SW480 (cell line): Measurements from ENCODE around the gene LGI1.

ENCODE experiments used
- DNase-seq: peaks from one replicate; pipeline ENCODE4 v3.0.0-alpha.2; 2016; ENCODE audit warnings: low spot score

LGI1 gene

DNA sequence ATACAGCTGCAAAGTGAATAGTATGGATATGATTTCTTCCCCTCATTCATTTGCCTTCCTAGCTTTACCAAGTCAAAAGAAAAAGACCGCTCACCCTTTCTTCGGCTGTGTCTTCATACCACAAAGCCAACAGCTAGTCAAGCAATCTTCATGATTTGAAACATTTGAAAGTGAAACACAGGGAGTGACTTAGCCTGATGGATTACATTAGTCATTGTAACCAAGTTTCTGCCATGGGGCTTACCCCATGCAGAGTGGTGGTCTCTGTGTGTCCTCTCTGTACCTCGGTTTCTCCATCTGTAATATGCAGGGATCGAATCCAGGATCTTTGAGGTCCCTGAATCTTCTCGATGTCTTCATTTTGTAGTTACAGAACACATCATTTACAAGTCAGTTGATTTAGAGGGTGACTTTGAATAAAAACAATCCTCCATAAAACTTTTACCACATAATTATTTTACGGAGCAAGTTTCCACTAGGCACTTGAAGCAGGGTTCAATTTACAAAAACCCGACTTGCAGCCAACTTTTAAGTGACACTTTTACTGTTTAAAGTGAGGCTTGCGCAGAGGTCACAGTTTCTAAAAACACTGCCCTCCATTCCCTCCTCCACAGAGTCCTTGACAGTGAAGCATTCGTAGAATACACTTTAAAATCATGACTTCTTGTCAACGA is 2.2 kb upstream of the LGI1 start:
- no peak for DNase-seq

DNA sequence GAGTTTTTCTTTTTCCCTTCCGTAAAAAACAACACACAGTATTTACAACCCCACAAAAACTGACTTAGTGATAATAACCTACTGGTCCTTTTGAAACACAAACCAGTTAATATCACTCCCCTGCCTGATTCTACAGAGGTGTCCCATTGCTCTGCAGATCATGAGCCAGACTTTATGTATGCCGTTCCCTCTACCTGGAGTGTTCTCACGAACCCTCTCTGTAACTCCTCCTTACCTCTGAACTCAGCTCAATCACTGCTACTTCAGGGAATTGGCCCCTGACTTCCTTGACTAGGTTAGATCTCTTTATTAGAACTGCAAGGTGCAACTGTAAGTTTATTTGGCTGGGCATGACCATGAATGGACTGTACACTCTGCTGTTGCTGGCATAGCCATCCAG is 1.6 kb upstream of the LGI1 start:
- no peak for DNase-seq

- DNase-seq, result no peak
Measured at GRCh38 chr10:93757136-93757535, 600 bp upstream of the LGI1 start.

DNA sequence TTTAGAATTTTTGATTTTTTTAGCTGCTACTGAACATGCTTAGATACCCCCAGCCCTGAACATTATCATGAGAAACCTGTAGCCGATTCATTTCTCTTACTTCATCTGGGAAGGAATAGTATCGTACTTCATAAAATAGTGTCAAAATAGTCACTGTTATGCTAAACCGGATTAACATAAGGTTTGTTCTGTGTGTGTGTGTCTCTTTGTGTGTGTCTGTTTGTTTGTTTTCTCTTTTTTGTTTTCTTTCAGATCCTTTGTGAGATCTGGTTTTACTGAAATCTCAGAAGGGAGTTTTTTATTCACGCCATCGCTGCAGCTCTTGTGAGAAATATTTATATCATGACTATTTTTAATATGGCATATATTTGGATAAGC is 761 bp downstream of the LGI1 start:
- DNase-seq, result no peak

DNA sequence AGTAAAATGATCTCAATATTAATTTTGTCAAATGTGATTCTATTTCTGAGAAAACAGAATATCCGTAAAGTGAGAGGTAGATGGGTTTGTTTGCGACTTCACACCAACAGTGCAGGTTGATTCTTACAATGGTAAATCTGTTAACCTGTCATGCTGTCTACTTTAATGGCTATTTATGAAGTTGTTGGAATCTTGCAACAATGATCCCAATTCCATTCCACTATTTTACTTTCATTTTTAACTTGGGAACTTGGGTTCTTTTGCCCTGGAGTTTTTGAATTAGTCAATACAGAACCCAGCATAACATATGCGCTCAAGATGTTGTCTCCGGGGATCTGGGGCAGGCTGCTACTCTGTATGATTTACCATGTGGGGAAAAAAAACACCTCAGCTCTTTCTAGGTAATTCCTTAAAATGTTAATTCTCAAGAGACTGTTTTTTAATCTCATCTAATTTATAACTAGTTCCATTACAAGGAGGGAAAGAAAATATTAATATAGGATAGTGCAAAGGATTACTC is 1.2 kb downstream of the LGI1 start:
- DNase-seq, result no peak

- DNase-seq, result no peak
Measured at GRCh38 chr10:93760490-93760889, 2.8 kb downstream of the LGI1 start.

DNA sequence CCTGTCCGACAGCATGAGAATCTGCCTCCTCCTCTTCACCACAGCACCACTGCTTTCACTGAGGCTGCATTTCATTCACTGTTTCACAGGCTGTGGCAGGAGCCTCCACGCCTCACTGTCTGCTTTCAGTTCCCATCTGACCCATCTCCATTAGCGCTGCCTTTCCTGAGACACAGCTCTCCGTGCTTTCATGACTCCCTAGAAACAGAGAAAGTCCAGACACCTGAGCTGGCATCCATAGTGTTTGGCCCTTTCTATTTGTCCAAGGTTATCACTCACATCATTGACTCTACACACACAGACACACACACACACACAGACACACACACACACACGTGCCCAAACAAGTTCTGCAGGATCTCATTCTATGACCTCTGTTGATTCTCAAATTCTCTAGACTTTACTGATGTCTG is 5.2 kb downstream of the LGI1 start:
- no peak for DNase-seq

GRCh38 chr10:93766918-93767317 is 9.2 kb downstream of the LGI1 start:
- DNase-seq, result no peak

DNA sequence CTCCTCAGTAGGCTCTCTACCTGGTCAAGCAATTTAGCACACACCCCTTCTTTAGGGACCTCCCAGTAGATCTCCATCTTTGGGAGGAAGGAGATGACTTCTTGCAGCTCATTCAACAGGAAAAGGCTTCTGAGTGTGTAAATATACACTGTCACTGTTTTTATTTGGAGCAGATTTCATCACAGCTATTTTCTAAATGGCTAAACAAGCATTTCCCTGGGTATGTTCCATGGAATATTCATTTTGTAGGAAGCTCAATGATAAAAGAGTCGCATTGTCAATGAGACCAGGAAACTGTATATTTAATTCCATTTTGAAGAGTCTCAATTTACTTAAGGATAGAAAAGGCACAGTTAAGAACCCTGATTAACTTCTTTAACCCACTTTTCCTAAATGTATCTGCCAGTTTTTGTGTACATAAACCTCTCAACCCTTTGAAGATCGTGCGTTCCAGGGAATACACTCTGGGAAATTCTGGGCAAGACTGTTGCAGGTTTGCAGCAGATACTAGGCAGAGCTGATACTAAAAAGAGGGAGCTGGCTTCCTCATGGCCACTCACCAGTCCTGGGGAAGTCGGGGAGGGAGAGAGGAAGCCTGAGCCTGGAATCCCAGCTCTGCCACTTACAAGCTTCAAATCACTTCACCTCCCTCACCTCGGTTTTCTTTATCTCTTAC is 10.1 kb downstream of the LGI1 start:
- DNase-seq, result no peak

GRCh38 chr10:93768892-93769291 is 11.2 kb downstream of the LGI1 start:
- no peak for DNase-seq

DNA sequence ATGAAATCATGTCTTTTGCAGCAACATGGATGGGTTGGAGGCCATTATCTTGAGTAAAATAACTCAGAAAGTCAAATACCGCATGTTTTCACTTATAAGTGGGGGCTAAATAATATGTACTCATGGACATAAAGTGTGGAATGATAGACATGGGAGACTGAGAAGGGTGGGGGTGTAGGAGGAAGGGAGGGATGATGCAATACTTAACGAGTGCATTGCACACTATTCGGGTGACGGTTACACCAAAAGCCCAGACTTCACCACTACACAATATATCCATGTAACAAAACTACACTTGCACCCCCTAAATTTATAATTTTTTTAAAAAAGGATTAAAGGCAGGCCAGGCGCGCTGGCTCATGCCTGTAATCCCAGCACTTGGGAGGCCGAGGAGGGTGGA is 13.6 kb downstream of the LGI1 start:
- no peak for DNase-seq

DNA sequence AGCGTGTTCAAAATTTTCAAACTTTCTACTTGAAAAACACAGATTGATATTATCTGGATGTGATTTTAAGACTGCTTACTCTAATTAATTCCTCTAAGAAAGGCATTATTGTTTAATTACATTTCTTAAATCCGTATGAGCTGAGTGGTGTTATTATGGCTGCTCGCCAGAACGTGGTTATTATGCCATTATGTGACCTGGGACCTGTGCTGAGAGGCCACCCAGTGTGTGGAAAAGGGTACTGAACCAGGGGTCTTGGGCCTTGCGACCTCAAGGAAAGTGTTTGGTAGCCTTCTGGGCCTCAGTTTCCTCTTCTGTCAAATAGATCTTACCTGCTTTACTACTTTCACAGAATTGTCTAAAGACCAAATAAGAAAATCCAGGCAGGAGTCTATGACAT is 15.4 kb downstream of the LGI1 start:
- no peak for DNase-seq

GRCh38 chr10:93773705-93774104 is 16.0 kb downstream of the LGI1 start:
- no peak for DNase-seq

- no peak for DNase-seq
Measured at GRCh38 chr10:93775356-93775755, 17.6 kb downstream of the LGI1 start.

DNA sequence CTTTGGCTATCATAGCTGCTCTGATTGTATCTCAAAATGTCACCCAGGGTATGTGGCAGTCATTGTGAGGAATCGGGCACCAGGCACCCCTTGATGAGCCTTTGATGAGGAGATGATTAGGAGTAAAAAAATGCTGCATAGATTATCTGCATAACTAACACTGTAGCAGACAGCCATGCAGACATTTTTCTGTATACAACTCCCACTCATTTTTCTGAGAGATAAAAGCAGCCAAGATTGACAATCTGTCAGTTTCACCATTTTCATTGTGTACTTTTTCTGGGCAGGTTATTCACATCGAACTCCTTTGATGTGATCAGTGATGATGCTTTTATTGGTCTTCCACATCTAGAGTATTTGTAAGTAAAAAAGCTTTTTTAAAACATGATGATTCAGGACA is 19.4 kb downstream of the LGI1 start:
- peak; percentile 72 for DNase-seq

DNA sequence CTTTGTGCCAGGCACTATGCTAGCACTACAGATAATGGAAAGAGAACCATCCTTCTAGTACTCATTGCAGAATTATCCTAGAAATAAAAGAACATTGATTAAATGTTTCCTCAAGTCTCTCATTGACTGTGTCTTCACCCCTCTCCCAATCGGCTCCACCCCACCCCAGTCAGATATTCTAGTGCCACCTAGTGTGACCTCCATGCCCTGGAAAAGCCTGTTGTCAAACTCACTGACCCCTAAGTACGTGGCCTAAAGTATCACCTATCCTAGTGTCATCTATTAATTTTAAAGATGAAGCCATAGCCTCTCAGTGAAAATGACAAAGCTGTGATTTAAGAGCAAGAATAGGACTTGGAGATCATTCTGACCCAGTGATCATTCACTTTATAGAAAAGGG is 26.3 kb downstream of the LGI1 start:
- no peak for DNase-seq

DNA sequence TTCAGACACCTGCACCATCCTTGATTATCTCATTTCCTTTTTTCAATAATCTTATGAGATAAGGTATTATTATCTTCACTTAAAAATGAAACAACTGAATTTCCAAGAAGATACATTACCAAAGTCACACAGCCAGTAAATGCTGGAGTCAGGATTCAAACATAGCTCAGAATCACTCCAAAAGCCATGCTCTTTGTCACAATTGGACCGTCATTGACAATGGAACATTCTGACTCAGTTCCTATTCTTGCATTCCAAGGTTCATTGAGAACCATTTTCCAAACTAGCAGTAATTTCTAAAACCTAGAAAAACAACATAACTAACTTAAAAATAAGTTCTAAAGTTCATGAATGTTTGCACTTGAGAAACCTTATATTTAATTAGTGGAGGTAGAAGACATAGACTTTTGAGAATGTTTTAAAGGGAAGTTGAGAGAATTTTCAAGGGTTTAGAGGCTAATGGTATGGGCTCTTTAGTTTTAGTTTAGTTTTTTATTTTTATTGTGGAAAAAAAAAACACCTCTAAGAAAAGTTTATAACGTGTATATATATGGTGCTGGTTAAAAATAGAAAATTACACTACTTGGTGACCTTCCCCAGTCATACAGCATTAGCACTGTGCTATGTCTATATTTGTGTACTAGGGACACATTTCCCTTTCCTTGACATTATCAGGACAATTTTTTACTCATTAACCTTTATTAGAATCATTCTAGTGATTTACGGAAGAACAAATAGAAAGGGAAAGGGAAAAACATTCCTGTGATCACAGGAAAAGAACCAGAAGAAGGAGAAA is 30.9 kb downstream of the LGI1 start:
- DNase-seq, result no peak

GRCh38 chr10:93790439-93790838 is 32.7 kb downstream of the LGI1 start:
- no peak for DNase-seq

- DNase-seq, result no peak
Measured at GRCh38 chr10:93796167-93796566, 38.4 kb downstream of the LGI1 start.

DNA sequence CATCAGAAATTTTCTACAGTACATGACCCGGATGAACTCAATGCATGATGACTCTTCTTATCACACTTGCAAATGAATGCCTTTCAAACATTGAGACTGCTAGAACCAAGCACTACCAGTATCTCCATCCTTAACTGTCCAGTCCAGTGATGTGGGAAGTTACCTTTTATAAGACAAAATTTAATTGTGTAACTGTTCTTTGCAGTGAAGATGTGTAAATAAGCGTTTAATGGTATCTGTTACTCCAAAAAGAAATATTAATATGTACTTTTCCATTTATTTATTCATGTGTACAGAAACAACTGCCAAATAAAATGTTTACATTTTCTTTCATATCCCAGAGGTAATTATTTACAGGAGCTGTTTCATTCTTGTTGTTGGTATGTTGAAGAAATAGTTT is 40.1 kb downstream of the LGI1 start:
- DNase-seq, result no peak

GRCh38 chr10:93799155-93799708 is 41.5 kb downstream of the LGI1 start:
- DNase-seq, result no peak

- DNase-seq, result no peak
Measured at GRCh38 chr10:93804200-93804599, 46.5 kb downstream of the LGI1 start.

DNA sequence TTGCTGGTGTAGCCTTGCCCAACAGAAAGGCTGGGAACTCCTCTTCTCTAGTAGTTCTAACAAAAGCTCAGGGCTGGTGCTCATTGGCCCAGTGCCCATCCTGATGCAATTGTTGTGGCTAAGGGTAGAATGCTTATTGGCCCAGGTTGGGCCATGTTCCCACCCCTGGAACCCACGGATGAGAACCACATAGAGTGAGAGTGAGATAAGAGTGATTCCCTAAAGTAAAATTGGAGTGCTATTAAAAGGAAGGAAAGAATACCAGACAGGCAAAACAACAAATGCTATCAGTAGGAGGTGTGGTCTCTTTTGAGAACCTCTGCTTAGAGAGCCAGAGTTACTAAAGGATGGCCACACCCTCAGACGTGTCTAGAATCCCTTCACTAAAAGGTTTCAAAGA is 49.2 kb downstream of the LGI1 start:
- no peak for DNase-seq
